ENCODE results near the gene GRM7.

Gene GRM7

DNA sequence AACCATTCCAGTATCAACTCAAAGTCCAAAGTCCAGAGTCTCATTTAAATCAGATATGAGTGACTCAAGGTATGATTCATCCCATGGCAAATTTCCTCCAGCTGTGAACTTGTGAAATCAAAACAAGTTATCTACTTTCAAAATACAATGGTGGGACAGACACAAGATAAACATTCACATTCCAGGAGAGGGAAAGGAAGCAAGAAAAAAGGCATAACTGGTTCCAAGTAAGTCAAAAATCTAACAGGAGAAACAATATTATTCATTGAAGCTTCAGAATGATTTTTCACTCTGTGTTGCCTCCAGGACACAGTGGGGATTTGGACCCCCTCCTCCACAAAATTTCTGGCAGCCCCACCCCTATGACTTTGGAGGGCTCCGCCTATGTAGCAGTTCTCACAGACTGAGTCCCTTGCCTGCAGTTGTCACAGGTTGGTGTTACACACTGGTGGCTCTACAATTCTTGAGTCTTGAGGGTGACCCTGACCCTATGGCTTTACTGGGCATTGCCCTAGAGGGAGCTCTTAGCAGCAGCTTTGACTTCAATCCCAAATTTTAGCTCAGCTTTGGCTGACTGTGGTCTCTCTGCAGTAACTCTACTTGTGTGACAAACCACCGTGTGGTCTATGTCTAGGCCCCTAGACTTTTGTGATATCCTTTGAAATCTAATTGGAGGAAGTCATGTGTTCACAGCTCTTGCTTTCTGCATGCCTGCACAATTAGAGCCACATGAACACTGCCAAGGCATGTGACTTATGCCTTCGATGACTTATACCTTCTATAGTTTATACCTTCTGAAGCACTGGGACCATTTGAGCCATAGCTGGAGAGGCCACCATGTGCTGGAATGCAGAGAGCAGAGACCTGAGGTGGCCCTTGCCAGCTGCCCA is 644.2 kb downstream of the GRM7 start:
- TF ChIP-seq, protein P1, sequence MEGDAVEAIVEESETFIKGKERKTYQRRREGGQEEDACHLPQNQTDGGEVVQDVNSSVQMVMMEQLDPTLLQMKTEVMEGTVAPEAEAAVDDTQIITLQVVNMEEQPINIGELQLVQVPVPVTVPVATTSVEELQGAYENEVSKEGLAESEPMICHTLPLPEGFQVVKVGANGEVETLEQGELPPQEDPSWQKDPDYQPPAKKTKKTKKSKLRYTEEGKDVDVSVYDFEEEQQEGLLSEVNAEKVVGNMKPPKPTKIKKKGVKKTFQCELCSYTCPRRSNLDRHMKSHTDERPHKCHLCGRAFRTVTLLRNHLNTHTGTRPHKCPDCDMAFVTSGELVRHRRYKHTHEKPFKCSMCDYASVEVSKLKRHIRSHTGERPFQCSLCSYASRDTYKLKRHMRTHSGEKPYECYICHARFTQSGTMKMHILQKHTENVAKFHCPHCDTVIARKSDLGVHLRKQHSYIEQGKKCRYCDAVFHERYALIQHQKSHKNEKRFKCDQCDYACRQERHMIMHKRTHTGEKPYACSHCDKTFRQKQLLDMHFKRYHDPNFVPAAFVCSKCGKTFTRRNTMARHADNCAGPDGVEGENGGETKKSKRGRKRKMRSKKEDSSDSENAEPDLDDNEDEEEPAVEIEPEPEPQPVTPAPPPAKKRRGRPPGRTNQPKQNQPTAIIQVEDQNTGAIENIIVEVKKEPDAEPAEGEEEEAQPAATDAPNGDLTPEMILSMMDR (IDR thresholded peaks at IDR 0.05; ENCODE audit: extremely low read depth, insufficient read depth, missing control alignments): no peak
- in situ Hi-C loops (cut with MboI; ENCODE audit: low pct_unique_long_range_greater_than_20kb, low sequenced_read_pairs, unreplicated experiment): no loop called here
- no peak for DNase-seq (ENCODE audit: low spot score)

DNA sequence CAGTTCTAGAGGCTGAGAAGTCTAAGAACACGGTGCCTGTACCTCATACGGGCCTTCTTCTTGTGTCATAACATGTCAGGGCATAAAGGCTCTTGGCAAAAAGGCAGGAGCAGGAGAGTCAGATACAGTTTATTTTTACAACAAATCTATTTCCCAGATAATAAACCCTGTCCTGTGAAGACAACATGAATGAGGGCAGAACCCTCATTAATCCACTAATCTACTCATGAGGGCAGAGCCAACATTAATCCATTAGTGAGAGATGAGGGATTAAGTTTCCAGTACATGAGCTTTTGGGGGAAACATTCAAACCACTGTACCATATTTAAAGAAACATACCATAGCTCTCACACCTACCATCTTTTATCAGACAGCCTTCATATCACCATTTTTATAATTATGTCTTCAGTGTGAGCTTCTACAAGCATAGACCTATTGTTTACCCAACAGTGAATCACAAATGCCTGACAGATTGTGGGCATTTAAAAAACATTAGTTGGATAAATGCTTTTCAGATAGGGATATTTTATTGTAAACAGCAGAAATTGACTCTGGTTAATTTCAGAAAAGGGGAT is 645.8 kb downstream of the GRM7 start:
- DNase-seq (ENCODE audit: low spot score): no peak
- TF ChIP-seq, protein P1 (IDR thresholded peaks at IDR 0.05; ENCODE audit: extremely low read depth, insufficient read depth, missing control alignments): no peak
- in situ Hi-C loops (cut with MboI; ENCODE audit: low pct_unique_long_range_greater_than_20kb, low sequenced_read_pairs, unreplicated experiment): no loop called here

DNA sequence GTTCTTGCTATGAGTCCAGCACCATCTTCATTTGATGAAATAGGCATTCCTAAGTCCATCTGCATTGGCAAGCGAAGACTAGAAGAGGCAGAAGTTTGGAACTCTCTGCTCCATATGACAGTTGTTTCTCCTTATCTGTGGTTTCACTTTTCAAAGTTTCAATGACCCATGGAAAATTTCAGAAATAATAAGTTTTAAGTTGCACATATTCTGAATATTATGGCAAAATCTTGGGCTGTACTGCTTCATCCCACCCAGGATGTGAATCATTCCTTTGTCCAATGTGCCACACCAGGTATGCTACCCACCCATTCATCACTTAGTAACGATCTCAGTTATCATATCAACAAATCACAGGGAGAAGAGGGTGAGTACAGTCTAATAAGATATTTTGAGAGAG is 647.9 kb downstream of the GRM7 start:
- TF ChIP-seq, protein P1 (IDR thresholded peaks at IDR 0.05; ENCODE audit: extremely low read depth, insufficient read depth, missing control alignments): no peak
- in situ Hi-C loops (cut with MboI; ENCODE audit: low pct_unique_long_range_greater_than_20kb, low sequenced_read_pairs, unreplicated experiment): no loop called here
- no peak for DNase-seq (ENCODE audit: low spot score)

DNA sequence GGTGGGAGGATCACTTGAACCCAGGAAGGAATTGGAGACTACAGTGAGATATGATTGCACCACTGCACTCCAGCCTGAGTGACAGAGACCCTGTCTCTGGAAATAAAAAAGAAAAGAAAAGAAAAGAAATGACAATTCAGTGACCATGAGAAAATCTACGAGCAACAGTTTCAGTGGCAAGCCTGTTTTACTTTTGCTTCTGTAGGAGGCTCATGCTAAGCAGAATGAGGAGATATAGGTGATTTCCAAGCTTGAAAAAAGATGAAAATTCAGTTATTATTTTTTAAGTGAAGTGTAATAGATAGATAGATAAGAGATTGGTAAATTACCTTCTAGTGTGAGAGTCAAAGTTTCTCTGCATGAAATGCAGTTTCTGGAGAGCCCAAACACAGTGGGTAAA is 651.1 kb downstream of the GRM7 start:
- no peak for DNase-seq (ENCODE audit: low spot score)
- TF ChIP-seq, protein P1 (IDR thresholded peaks at IDR 0.05; ENCODE audit: extremely low read depth, insufficient read depth, missing control alignments): no peak
- in situ Hi-C loops (cut with MboI; ENCODE audit: low pct_unique_long_range_greater_than_20kb, low sequenced_read_pairs, unreplicated experiment): no loop called here

DNA sequence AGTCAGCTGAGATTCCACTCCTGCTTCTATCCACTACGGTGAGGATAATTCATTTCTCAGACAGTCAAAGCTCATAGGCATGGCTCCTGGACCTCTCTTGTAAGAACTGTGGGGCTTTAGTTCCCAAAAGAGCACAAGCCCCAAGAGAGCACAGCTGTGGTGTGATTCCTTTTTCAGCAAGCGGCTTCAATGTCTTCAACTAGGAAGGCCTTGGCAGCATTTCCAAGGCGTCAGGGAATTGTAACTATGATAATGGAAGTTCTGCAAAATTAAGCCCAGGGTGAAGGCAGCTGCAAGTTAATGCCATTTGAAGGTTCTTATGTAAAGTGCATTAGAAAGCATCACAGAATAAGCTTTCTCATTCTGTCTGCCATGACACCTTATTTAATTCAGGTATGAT is 657.1 kb downstream of the GRM7 start:
- in situ Hi-C loops (cut with MboI; ENCODE audit: low pct_unique_long_range_greater_than_20kb, low sequenced_read_pairs, unreplicated experiment): no loop called here
- no peak for DNase-seq (ENCODE audit: low spot score)
- TF ChIP-seq, protein P1 (IDR thresholded peaks at IDR 0.05; ENCODE audit: extremely low read depth, insufficient read depth, missing control alignments): no peak

DNA sequence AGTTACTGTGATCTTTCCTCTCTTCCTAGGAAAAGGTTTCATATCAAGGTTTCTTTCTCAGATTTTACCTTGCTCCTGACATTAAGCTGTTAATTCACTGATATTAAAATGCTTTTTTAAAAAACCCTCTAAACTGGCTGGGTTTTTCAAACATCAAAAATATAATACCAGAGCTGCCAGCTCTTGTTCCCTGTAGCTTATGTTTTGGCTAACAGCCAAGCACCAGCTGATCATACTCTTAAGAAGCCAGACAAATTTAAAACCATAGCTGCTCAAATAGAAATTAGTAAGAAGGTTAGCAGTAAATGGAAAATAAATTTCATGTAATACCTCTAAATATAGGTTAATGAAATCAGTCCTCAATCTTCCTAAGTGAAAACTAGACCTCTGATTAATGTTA is 657.5 kb downstream of the GRM7 start:
- in situ Hi-C loops (cut with MboI; ENCODE audit: low pct_unique_long_range_greater_than_20kb, low sequenced_read_pairs, unreplicated experiment): no loop called here
- DNase-seq (ENCODE audit: low spot score): no peak
- TF ChIP-seq, protein P1 (IDR thresholded peaks at IDR 0.05; ENCODE audit: extremely low read depth, insufficient read depth, missing control alignments): no peak
